MM.1S (cell line): ENCODE results near the gene CDHR1.

Experiments used
- DNase-seq: peaks from one replicate; pipeline ENCODE4 v3.0.0-alpha.2; 2015
- H2AFZ ChIP-seq: fragments of 300-600 bp; sonication (generic); 2 replicates; pipeline ENCODE4 v1.6.0; 2016; ENCODE audit warnings: antibody characterized with exemption, low read length
- H3F3A ChIP-seq: fragments of 300-600 bp; sonication (generic); 2 replicates; pipeline ENCODE4 v1.6.1; 2016; ENCODE audit warnings: mild to moderate bottlenecking, antibody characterized with exemption, low read length, moderate library complexity, mixed read lengths; ENCODE audit not compliant: insufficient read depth
- H3K27ac ChIP-seq: fragments of 300-600 bp; sonication (generic); 2 replicates; pipeline ENCODE4 v1.5.1; 2016; ENCODE audit warnings: mild to moderate bottlenecking, low read length
- H3K27me3 ChIP-seq: fragments of 300-600 bp; sonication (generic); replicated peaks from 2 replicates; pipeline ENCODE4 v1.6.0; 2016; ENCODE audit warnings: low read length; ENCODE audit not compliant: insufficient read depth
- H3K36me3 ChIP-seq: fragments of 300-600 bp; sonication (generic); replicated peaks from 2 replicates; pipeline ENCODE4 v1.6.1; 2016; ENCODE audit warnings: mild to moderate bottlenecking, low read length, mixed read lengths; ENCODE audit not compliant: insufficient read depth
- H3K4me1 ChIP-seq: fragments of 300-600 bp; sonication (generic); 2 replicates; pipeline ENCODE4 v1.6.1; 2016; ENCODE audit warnings: low read length, mixed read lengths
- H3K4me2 ChIP-seq: fragments of 300-600 bp; sonication (generic); 2 replicates; pipeline ENCODE4 v1.6.0; 2016; ENCODE audit warnings: low read depth, low read length
- H3K4me3 ChIP-seq: fragments of 300-600 bp; sonication (generic); 2 replicates; pipeline ENCODE4 v1.5.1; 2016; ENCODE audit warnings: low read length, mixed read lengths
- H3K79me2 ChIP-seq: fragments of 300-600 bp; sonication (generic); 2 replicates; pipeline ENCODE4 v1.6.1; 2016; ENCODE audit warnings: mixed run types, low read length, mixed read lengths
- H3K9ac ChIP-seq: fragments of 300-600 bp; sonication (generic); 2 replicates; pipeline ENCODE4 v1.6.1; 2016; ENCODE audit warnings: low read length, mixed read lengths
- H3K9me2 ChIP-seq: fragments of 300-600 bp; sonication (generic); replicated peaks from 2 replicates; pipeline ENCODE4 v1.6.1; 2016; ENCODE audit warnings: mild to moderate bottlenecking, low read length, mixed read lengths; ENCODE audit not compliant: insufficient read depth
- H3K9me3 ChIP-seq: fragments of 300-600 bp; sonication (generic); replicated peaks from 2 replicates; pipeline ENCODE4 v1.6.1; 2016; ENCODE audit warnings: mild to moderate bottlenecking, low read length, mixed read lengths; ENCODE audit not compliant: insufficient read depth
- H4K20me1 ChIP-seq: fragments of 300-600 bp; sonication (generic); 2 replicates; pipeline ENCODE4 v1.6.1; 2016; ENCODE audit warnings: mild to moderate bottlenecking, low read length, moderate library complexity, mixed read lengths; ENCODE audit not compliant: insufficient read depth
- CTCF ChIP-seq: fragments of 300-600 bp; sonication (generic); IDR thresholded peaks from 2 replicates; pipeline ENCODE4 v1.5.1; 2016; ENCODE audit warnings: antibody characterized with exemption, low read length, mixed read lengths
- EZH2 ChIP-seq: fragments of 300-600 bp; sonication (generic); optimal IDR thresholded peaks from 2 replicates; pipeline ENCODE3; 2017; ENCODE audit warnings: low read depth, mild to moderate bottlenecking, antibody characterized with exemption, low read length, mixed read lengths
- EZH2phosphoT487 ChIP-seq: fragments of 300-600 bp; sonication (generic); IDR thresholded peaks from 2 replicates; pipeline ENCODE4 v1.6.1; 2018; ENCODE audit warnings: antibody characterized with exemption, low read length

Gene CDHR1

GRCh38 chr10:84200537-84201243 lies 6.4 kb downstream of the CDHR1 start:
- TF ChIP-seq EZH2phosphoT487 (no peak), CTCF (no peak), EZH2 (no peak)
- H4K20me1 ChIP-seq: no peaks in the 10 kb centered on the region
- no peaks in the 10 kb centered on the region for H3K36me3 ChIP-seq
- no peaks in the 10 kb centered on the region for H3K9me3 ChIP-seq
- no peaks in the 10 kb centered on the region for H3K4me1 ChIP-seq
- H3K9me2 ChIP-seq: no peaks in the 10 kb centered on the region
- no peak overlapping the region for H3K4me2 ChIP-seq
- no peak for DNase-seq
- H3K79me2 ChIP-seq: no peaks in the 10 kb centered on the region
- H2AFZ ChIP-seq: no peak overlapping the region
- H3K4me3 ChIP-seq: no peak overlapping the region
- H3K27me3 ChIP-seq: no peaks in the 10 kb centered on the region
- H3K9ac ChIP-seq: no peak overlapping the region
- no peaks in the 10 kb centered on the region for H3F3A ChIP-seq
- H3K27ac ChIP-seq: no peak overlapping the region

- no peak for DNase-seq
- Histone ChIP-seq H3K27ac (no peak overlapping the region), H3K4me3 (no peak overlapping the region), H3K9me3 (no peaks in the 10 kb centered on the region), H4K20me1 (no peaks in the 10 kb centered on the region), H3F3A (no peaks in the 10 kb centered on the region), H3K4me1 (no peaks in the 10 kb centered on the region), H3K36me3 (no peaks in the 10 kb centered on the region), H3K4me2 (no peak overlapping the region), H3K79me2 (no peaks in the 10 kb centered on the region), H2AFZ (no peak overlapping the region), H3K9me2 (no peaks in the 10 kb centered on the region), H3K9ac (no peak overlapping the region), H3K27me3 (no peaks in the 10 kb centered on the region)
- TF ChIP-seq EZH2 (no peak), EZH2phosphoT487 (no peak), CTCF (no peak)
Observed at GRCh38 chr10:84201244-84201606, 6.9 kb downstream of the CDHR1 start.

- H3K9ac ChIP-seq: no peak overlapping the region
Observed at GRCh38 chr10:84201682-84202081, 7.3 kb downstream of the CDHR1 start.

More at GRCh38 chr10:84201682-84202081, 7.3 kb downstream of the CDHR1 start:
- TF ChIP-seq EZH2: no peak
- no peak for TF ChIP-seq EZH2phosphoT487
- TF ChIP-seq CTCF: no peak
- H3K9me2 ChIP-seq: no peaks in the 10 kb centered on the region
- DNase-seq: no peak
- H2AFZ ChIP-seq: no peak overlapping the region
- no peaks in the 10 kb centered on the region for H3K9me3 ChIP-seq
- H3K79me2 ChIP-seq: no peaks in the 10 kb centered on the region
- H3K27me3 ChIP-seq: no peaks in the 10 kb centered on the region
- H3K36me3 ChIP-seq: no peaks in the 10 kb centered on the region
- no peak overlapping the region for H3K27ac ChIP-seq
- no peak overlapping the region for H3K4me2 ChIP-seq
- no peaks in the 10 kb centered on the region for H3K4me1 ChIP-seq
- no peak overlapping the region for H3K4me3 ChIP-seq
- no peaks in the 10 kb centered on the region for H4K20me1 ChIP-seq
- no peaks in the 10 kb centered on the region for H3F3A ChIP-seq
